GM10248 (cell line): ENCODE results near the gene STRN4.
A peak's percentile ranks its signal among the peaks of the same experiment; 100 is the strongest.

ENCODE experiments used
- CTCF ChIA-PET: fragments of 300-600 bp; sonication (Branson Sonifier 250); formaldehyde crosslinking; extraction: SDS; loops from one replicate; lab custom pipeline; 2021; ENCODE audit warnings: antibody characterized with exemption; lab: Yijun Ruan, JAX
- POLR2A ChIA-PET: fragments of 350-650 bp; sonication (Branson Sonifier 250); formaldehyde crosslinking; extraction: SDS; loops from one replicate; lab custom pipeline; 2020; ENCODE audit warnings: antibody characterized with exemption; lab: Yijun Ruan, JAX
- DNase-seq: peaks from one replicate; pipeline ENCODE4 v3.0.0; 2012; ENCODE audit errors: extremely low spot score
- TF ChIP-seq, protein P1 (sequence below): IDR thresholded peaks from 2 replicates; pipeline ENCODE4 v1.5.1; 2012; ENCODE audit warnings: mild to moderate bottlenecking, low read depth; ENCODE audit errors: extremely low read depth, missing control alignments, control extremely low read depth

The STRN4 gene

DNA sequence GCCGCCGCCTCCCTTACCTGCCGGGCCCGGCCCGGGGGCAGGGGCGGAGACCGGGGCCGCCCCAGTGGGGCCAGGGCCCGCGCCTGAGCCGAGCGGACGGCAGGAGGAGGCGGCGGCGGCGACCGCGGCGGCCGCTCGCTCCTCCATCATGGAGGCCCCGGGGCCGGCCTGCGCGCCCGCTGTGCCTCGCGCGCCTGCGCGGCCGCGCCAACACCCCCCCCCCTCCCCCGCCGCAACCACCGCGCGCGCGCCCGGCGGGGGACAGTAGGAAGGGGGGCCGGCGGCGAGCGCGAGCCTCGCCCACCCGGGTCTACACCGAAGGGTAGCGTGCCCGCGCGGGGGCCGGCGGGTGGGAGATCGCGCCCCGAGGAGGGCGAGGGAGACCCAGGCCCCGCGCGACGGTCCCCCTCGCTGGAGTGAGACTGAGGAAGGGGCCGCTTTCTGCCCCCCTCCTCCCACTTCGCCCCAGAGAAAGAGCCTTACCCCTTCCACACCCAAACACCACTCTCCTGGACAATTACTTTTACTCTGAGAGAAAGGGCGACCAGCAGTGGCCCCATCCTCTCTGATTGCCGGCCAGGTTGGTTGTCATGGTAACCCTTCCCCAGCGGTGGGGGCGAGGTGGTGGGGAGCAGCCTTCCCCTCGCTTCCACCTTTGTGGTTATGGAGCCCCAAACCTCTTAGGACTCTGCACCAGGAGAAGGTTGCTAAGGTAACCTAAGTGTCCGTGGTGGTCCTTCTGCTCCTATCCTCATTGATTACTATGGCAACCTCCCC, at the start of gene STRN4:
STRN4 (minus strand) TSS at position 170 of the 777 bp plus-strand sequence; CDS start at position 150, 20 bp downstream.
- ChIA-PET CTCF (interaction anchor here (1.2 kb wide), 1 partner anchor 9 kb away, joined by 4 read pairs; no protein-coding TSS in a partner anchor), POLR2A (interaction anchor here (1.1 kb wide), 1 partner anchor 11 kb away, joined by 3 read pairs; no protein-coding TSS in a partner anchor)
- TF ChIP-seq, protein P1, sequence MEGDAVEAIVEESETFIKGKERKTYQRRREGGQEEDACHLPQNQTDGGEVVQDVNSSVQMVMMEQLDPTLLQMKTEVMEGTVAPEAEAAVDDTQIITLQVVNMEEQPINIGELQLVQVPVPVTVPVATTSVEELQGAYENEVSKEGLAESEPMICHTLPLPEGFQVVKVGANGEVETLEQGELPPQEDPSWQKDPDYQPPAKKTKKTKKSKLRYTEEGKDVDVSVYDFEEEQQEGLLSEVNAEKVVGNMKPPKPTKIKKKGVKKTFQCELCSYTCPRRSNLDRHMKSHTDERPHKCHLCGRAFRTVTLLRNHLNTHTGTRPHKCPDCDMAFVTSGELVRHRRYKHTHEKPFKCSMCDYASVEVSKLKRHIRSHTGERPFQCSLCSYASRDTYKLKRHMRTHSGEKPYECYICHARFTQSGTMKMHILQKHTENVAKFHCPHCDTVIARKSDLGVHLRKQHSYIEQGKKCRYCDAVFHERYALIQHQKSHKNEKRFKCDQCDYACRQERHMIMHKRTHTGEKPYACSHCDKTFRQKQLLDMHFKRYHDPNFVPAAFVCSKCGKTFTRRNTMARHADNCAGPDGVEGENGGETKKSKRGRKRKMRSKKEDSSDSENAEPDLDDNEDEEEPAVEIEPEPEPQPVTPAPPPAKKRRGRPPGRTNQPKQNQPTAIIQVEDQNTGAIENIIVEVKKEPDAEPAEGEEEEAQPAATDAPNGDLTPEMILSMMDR = no peak
- peak; percentile 91 for DNase-seq

GRCh38 chr19:46791944-46792343, 45.7 kb upstream of the STRN4 start:
- TF ChIP-seq, protein P1 = no peak
- no peak for DNase-seq
- ChIA-PET POLR2A (no interaction called here), CTCF (interaction anchor here (2.4 to 2.5 kb wide), 2 partner anchors 34 to 48 kb away, joined by 7 to 10 read pairs; no protein-coding TSS in a partner anchor)

GRCh38 chr19:46789371-46789770, 43.1 kb upstream of the STRN4 start:
- ChIA-PET POLR2A (no interaction called here), CTCF (interaction anchor here (1.2 to 2.7 kb wide), 3 partner anchors 22 to 201 kb away, joined by 3 to 11 read pairs (median 4); no protein-coding TSS in a partner anchor)
- DNase-seq = no peak
- TF ChIP-seq, protein P1 = no peak

DNA sequence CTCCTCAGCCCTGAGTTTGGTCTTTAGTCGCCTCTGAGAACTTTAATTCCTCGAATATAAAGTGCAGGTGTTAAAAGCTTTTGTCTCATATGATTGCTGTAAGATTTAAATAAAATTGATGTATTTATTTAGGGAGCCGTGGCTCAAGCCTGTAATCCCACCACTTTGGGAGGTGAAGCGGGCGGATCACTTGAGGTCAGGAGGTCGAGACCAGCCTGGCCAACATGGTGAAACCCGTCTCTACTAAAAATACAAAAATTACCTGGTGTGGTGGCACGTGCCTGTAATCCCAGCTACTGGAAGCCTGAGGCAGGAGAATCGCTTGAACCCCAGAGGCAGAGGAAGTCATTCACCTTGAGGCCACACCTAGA, 42.7 kb upstream of the STRN4 start:
- DNase-seq = no peak
- CTCF ChIA-PET = interaction anchor here (1.2 to 2.7 kb wide), 3 partner anchors 22 to 202 kb away, joined by 3 to 11 read pairs (median 4); no protein-coding TSS in a partner anchor
- TF ChIP-seq, protein P1 = no peak
- POLR2A ChIA-PET = interaction anchor here (0.5 to 2.2 kb wide), 12 partner anchors 8 to 560 kb away, joined by 3 to 22 read pairs (median 4); partner anchors contain the start of genes CCDC9, DACT3, DHX34 and ZC3H4

GRCh38 chr19:46788262-46788967, 42.2 kb upstream of the STRN4 start, which contains the start of gene SLC1A5:
SLC1A5 (minus strand) TSS chr19:46788594; CDS start chr19:46787965, 629 bp downstream.
- TF ChIP-seq, protein P1 = no peak
- ChIA-PET POLR2A (interaction anchor here (0.5 to 2.2 kb wide), 15 partner anchors 8 to 561 kb away, joined by 3 to 22 read pairs (median 5); partner anchors contain the start of genes CCDC9, DACT3, DHX34 and ZC3H4), CTCF (interaction anchor here (0.6 to 2.7 kb wide), 5 partner anchors 16 to 202 kb away, joined by 3 to 11 read pairs (median 3); no protein-coding TSS in a partner anchor)
- peak; percentile 99 for DNase-seq
